Measurements from ENCODE around the gene SEC24B. TPM values are rescaled to one million over a fixed set of nuclear protein-coding genes. Genes with fewer than 3 reads are reported as not detected.

Gene SEC24B
- total RNA-seq: 19.1 and 23.0 TPM in 2 replicates

GRCh38 chr4:109433205-109434006, at the start of gene SEC24B:
TSS of gene SEC24B (plus strand) at chr4:109433815. CDS start at chr4:109433870, 55 bp downstream.

GRCh38 chr4:109559983-109560686, 126.5 kb downstream of the SEC24B start, which contains the start of gene MCUB:
TSS of gene MCUB (plus strand) at chr4:109560246. CDS start at chr4:109560338, 92 bp downstream.

Other genes with a start within 250 kb of the SEC24B start
- gene COL25A1, start 131.2 kb upstream of the SEC24B start, total RNA-seq: 7.4 and 9.1 TPM in 2 replicates
- 55.0 and 63.4 TPM in 2 replicates for gene MCUB, start 126.4 kb downstream of the SEC24B start, total RNA-seq